Bronchial epithelial cell (primary cell): ENCODE data around the gene MLYCD. TPM values are rescaled to one million over a fixed set of nuclear protein-coding genes. Genes with fewer than 3 reads are reported as not detected.
A peak's percentile ranks its signal among the peaks of the same experiment; 100 is the strongest.

Source experiments
- DNase-seq: peaks from one replicate; pipeline ENCODE4 v3.0.0-alpha.2; 2010; ENCODE audit warnings: low read depth
- FAIRE-seq: peaks from 2 replicates; lab custom pipeline; 2011; peaks lifted over from hg19 to GRCh38; lab: Jason Lieb, UNC
- H3K27me3 ChIP-seq: 2 replicates; pipeline ENCODE4 v1.5.1; 2011; ENCODE audit warnings: low read length; ENCODE audit not compliant: control insufficient read depth, insufficient read depth
- H3K36me3 ChIP-seq: 2 replicates; pipeline ENCODE4 v1.5.1; 2011; ENCODE audit warnings: low read length; ENCODE audit not compliant: control insufficient read depth, insufficient read depth
- H3K4me3 ChIP-seq: 2 replicates; pipeline ENCODE4 v1.5.1; 2011; ENCODE audit warnings: mild to moderate bottlenecking, low read depth, low read length, control low read depth
- total RNA-seq: library from RNA; depleted of rRNA; stranded (reverse); fragments of >200 nt; gene quantifications from 2 replicates; pipeline ENCODE4 v1.2.1, GENCODE V29; 2014
- TF ChIP-seq, protein P1 (sequence below): IDR thresholded peaks from 2 replicates; pipeline ENCODE4 v1.5.1; 2011; ENCODE audit warnings: mild to moderate bottlenecking, moderate library complexity, low read length, control low read depth, inconsistent platforms; ENCODE audit not compliant: insufficient read depth, severe bottlenecking

The MLYCD gene
- total RNA-seq: 2.4 and 2.6 TPM in 2 replicates

DNA sequence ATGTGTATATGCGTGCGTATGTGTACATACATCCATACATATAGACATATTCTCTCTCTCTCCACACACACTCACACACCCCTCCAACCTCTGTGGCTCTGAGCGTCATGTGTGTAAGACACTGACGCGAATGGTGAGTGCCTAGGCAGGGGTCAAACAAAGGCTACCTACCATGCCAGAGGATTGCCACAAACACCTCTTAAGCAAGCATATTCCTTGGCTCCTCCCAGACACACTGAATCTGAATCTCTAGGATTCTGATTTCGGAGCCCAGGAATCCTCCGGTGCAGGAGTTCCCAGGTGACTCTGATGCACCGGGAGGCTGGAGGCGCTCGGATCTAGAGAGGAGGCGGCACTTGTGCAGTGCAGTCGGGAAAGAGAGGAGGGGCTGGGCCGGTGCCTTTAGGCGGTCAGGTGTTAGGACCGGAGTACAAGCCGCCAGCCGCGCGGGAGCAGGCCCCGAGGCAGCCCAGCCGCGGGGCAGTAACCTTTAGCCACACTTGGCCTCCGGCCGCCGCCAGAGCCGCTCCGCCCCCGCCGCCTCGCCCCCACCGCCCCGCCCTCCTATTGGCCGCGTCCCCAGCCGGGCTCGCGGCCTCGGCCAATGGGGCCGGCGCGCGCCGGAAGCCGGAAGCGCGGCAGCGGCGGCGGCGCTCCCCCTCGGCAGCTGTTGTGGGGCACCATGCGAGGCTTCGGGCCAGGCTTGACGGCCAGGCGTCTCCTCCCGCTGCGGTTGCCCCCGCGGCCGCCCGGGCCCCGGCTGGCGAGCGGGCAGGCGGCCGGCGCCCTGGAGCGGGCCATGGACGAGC, at the start of gene MLYCD:
Gene MLYCD (plus strand): TSS at position 653 of the 809 bp plus-strand sequence. CDS start 30 bp downstream, at position 683.
- Histone ChIP-seq H3K36me3 (no peaks in the 10 kb centered on the region), H3K4me3 (peak within 1 kb of the TSS; percentile 79), H3K27me3 (no peaks in the 10 kb centered on the region)
- TF ChIP-seq, protein P1, sequence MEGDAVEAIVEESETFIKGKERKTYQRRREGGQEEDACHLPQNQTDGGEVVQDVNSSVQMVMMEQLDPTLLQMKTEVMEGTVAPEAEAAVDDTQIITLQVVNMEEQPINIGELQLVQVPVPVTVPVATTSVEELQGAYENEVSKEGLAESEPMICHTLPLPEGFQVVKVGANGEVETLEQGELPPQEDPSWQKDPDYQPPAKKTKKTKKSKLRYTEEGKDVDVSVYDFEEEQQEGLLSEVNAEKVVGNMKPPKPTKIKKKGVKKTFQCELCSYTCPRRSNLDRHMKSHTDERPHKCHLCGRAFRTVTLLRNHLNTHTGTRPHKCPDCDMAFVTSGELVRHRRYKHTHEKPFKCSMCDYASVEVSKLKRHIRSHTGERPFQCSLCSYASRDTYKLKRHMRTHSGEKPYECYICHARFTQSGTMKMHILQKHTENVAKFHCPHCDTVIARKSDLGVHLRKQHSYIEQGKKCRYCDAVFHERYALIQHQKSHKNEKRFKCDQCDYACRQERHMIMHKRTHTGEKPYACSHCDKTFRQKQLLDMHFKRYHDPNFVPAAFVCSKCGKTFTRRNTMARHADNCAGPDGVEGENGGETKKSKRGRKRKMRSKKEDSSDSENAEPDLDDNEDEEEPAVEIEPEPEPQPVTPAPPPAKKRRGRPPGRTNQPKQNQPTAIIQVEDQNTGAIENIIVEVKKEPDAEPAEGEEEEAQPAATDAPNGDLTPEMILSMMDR: no peak
- FAIRE-seq (no peak), DNase-seq (peak; percentile 47)

DNA sequence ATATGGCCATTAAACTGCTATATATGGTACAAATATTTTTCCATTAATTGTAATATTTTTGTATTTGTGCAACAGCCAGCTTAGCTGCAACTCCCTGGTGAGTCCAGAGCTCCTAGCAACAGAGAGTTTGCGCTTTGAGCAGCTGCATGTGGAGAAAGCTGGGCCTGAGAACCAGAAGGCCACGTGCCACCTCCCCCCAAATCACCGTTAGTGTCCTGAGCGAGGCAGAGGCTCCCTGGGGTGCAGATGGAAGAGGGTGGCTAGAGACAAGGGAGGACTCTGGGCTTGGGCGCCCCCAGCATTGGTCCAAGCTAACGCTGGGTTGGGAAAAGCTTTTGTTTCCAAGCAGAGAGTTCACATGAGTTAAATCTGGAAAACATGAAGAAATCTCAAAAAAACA, 49.5 kb upstream of the MLYCD start:
- FAIRE-seq (no peak), DNase-seq (no peak)
- TF ChIP-seq, protein P1: no peak
- Histone ChIP-seq H3K27me3 (no peaks in the 10 kb centered on the region), H3K36me3 (no peaks in the 10 kb centered on the region), H3K4me3 (no peak overlapping the region)

DNA sequence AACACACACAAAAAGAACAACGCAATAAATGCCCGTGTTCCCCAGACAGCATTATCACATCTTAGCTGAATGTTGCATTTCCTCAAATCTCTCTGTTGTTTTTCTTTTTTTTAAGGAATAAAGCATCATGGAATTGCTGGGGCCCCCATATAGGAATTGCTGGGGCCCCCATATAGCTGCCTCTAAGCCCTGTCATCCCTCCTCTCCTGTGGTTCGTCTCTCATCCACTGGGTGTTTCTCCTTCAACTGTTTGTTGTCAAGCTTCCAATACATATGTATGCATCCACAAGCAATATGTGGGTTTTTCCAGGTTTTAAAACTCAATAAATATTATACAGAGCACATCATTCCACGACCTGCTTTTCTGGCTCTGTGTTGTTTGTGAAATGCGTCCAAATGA, 48.0 kb upstream of the MLYCD start:
- TF ChIP-seq, protein P1: no peak
- Histone ChIP-seq H3K4me3 (no peak overlapping the region), H3K36me3 (no peaks in the 10 kb centered on the region), H3K27me3 (no peaks in the 10 kb centered on the region)
- DNase-seq (no peak), FAIRE-seq (no peak)

DNA sequence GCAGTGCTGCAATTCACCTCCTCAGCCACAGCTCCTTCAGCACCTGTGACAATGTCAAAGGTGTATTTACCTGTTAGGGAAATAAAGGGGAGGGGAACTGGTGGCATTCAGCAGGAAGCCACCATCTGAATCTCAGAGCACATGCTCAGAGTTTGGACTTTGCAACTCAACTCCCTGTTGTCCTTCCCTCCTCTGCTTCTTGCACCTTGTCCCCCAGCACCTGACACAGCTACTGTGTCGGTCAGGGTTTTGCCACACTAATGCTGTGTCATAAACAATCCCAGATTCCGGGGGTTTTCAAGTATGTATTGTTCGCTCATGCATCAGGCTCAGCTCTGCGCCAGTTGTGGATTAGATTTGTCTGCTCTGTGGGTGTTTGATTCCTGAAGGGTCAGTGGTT, 47.4 kb upstream of the MLYCD start:
- TF ChIP-seq, protein P1: no peak
- Histone ChIP-seq H3K36me3 (no peaks in the 10 kb centered on the region), H3K27me3 (no peaks in the 10 kb centered on the region), H3K4me3 (no peak overlapping the region)
- DNase-seq: no peak
- no peak for FAIRE-seq

DNA sequence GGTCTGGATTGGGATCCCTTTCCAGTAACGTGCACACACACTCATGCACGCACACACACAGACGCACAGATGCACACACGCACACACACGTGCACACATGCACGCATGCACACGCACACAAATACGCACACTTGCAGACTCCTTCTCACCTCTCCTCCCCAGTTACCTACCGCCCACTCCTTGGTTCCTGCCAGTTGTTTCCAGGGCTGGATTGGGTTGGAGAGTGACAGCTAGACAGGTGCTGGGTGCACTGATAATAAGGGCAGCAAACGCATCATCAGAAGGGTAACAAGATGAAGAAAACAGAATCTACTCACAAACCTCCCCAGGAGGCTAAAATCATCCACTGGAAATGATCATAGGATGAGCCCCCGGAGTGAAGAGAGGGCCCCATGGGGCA, 46.1 kb upstream of the MLYCD start:
- no peak for DNase-seq
- no peak for FAIRE-seq
- TF ChIP-seq, protein P1: no peak
- Histone ChIP-seq H3K4me3 (no peak overlapping the region), H3K27me3 (no peaks in the 10 kb centered on the region), H3K36me3 (no peaks in the 10 kb centered on the region)
